Measurements from ENCODE around the gene PLCB3. TPM values are rescaled to one million over a fixed set of nuclear protein-coding genes. Genes with fewer than 3 reads are reported as not detected.

PLCB3 gene
- total and polyA plus RNA-seq, 2 of the 13 experiments (the other 11 are each of a cell fraction or from before 2014, with no cell fraction given) = 7.5 to 13.8 TPM

DNA sequence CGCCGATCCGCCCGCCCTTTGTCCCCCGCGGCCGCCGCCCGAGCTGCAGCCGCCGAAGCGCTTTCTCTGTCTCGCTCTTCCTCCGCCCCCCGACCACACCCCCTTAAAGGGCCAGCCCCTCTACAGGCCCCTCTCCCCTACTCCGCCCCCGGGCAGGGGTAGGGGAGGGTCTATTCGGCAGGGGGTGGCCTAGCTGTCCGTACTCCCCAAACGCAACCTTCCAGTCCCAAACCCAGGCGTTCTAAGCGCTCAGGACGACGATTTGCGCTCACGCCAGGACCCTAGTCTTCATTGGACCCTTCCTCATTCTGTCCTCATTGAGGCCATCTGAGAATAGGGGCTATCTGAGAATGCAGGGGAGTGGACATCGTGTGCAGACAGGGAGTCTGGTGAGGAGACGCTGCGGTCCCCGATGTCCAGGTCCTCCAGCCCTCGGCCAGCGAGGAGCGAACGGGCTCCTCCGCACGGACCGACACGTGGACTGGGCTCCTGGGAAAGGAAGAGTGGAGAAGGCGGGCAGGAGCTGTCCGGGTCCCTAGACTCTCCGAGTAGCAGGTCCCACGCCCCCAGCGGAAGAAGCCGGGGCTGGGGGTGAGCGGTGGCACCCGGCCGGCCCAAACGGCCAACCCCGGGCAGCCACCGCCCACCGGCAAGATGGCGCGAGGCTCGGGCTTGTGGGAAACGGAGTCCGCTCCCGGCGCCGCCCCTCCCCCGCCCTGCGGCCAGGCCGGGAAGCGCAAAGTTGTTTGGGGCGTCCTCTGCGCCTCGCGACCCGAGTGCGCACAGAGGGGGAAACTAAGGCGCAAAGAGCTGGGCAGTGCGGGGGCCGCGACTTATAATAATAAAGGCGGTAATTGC is 4.2 kb upstream of the PLCB3 start, which contains the start of gene PPP1R14B (continued):
- TF ChIP-seq MAFK (conservative IDR thresholded peaks at IDR 0.05 in 1 of 2, IDR thresholded peaks at IDR 0.05 in 1 of 2; ENCODE audit: low read length in 2 of 2) (no peak), TEF (CRISPR knock-in tag; IDR thresholded peaks at IDR 0.05) (no peak), HNF4A (CRISPR knock-in tag; IDR thresholded peaks at IDR 0.05) (no peak), MXD4 (CRISPR knock-in tag; IDR thresholded peaks at IDR 0.05) (peak; percentile 77; the same call in 1 of the 2 replicates), RXRA (CRISPR knock-in tag; IDR thresholded peaks at IDR 0.05) (no peak), ATM (IDR thresholded peaks at IDR 0.05; ENCODE audit: borderline replicate concordance) (no peak), MIER2 (CRISPR knock-in tag; IDR thresholded peaks at IDR 0.05) (no peak), FIP1L1 (IDR thresholded peaks at IDR 0.05; ENCODE audit: borderline replicate concordance, insufficient read depth, low read depth, low read length) (no peak), KLF16 (CRISPR knock-in tag; IDR thresholded peaks at IDR 0.05) (peak in 1 of 2 experiments; percentile 54; a peak in 2 of 4 replicates), ZSCAN31 (CRISPR knock-in tag; IDR thresholded peaks at IDR 0.05; ENCODE audit: low read depth) (peak; percentile 86; the same call in 1 of the 2 replicates), NAIF1 (CRISPR knock-in tag; IDR thresholded peaks at IDR 0.05; ENCODE audit: borderline replicate concordance) (no peak), ZFP91 (CRISPR knock-in tag; IDR thresholded peaks at IDR 0.05; ENCODE audit: borderline replicate concordance) (peak; percentile 99), ZNF616 (CRISPR knock-in tag; IDR thresholded peaks at IDR 0.05; ENCODE audit: low read depth) (peak; percentile 39; the same call in 1 of the 2 replicates), RCOR2 (CRISPR knock-in tag; IDR thresholded peaks at IDR 0.05) (no peak), ZNF775 (CRISPR knock-in tag; IDR thresholded peaks at IDR 0.05; ENCODE audit: borderline replicate concordance) (no peak), RFXAP (CRISPR knock-in tag; IDR thresholded peaks at IDR 0.05; ENCODE audit: borderline replicate concordance) (no peak)
- TF ChIP-seq, protein P1, sequence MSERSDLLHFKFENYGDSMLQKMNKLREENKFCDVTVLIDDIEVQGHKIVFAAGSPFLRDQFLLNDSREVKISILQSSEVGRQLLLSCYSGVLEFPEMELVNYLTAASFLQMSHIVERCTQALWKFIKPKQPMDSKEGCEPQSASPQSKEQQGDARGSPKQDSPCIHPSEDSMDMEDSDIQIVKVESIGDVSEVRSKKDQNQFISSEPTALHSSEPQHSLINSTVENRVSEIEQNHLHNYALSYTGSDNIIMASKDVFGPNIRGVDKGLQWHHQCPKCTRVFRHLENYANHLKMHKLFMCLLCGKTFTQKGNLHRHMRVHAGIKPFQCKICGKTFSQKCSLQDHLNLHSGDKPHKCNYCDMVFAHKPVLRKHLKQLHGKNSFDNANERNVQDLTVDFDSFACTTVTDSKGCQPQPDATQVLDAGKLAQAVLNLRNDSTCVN (CRISPR knock-in tag; IDR thresholded peaks at IDR 0.05; ENCODE audit: borderline replicate concordance) = no peak; the same call in 1 of the 2 replicates
- TF ChIP-seq, protein P2, sequence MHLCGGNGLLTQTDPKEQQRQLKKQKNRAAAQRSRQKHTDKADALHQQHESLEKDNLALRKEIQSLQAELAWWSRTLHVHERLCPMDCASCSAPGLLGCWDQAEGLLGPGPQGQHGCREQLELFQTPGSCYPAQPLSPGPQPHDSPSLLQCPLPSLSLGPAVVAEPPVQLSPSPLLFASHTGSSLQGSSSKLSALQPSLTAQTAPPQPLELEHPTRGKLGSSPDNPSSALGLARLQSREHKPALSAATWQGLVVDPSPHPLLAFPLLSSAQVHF (CRISPR knock-in tag; IDR thresholded peaks at IDR 0.05) = no peak
- TF ChIP-seq, protein P3, sequence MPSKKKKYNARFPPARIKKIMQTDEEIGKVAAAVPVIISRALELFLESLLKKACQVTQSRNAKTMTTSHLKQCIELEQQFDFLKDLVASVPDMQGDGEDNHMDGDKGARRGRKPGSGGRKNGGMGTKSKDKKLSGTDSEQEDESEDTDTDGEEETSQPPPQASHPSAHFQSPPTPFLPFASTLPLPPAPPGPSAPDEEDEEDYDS (CRISPR knock-in tag; IDR thresholded peaks at IDR 0.05) = peak; percentile 11; the same call in 1 of the 2 replicates
- TF ChIP-seq, protein P4, sequence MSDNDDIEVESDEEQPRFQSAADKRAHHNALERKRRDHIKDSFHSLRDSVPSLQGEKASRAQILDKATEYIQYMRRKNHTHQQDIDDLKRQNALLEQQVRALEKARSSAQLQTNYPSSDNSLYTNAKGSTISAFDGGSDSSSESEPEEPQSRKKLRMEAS (IDR thresholded peaks at IDR 0.05) = peak; percentile 80
- TF ChIP-seq, protein P5, sequence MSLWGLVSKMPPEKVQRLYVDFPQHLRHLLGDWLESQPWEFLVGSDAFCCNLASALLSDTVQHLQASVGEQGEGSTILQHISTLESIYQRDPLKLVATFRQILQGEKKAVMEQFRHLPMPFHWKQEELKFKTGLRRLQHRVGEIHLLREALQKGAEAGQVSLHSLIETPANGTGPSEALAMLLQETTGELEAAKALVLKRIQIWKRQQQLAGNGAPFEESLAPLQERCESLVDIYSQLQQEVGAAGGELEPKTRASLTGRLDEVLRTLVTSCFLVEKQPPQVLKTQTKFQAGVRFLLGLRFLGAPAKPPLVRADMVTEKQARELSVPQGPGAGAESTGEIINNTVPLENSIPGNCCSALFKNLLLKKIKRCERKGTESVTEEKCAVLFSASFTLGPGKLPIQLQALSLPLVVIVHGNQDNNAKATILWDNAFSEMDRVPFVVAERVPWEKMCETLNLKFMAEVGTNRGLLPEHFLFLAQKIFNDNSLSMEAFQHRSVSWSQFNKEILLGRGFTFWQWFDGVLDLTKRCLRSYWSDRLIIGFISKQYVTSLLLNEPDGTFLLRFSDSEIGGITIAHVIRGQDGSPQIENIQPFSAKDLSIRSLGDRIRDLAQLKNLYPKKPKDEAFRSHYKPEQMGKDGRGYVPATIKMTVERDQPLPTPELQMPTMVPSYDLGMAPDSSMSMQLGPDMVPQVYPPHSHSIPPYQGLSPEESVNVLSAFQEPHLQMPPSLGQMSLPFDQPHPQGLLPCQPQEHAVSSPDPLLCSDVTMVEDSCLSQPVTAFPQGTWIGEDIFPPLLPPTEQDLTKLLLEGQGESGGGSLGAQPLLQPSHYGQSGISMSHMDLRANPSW (CRISPR knock-in tag; IDR thresholded peaks at IDR 0.05; ENCODE audit: borderline replicate concordance) = no peak
